ENCODE data around the gene ELANE. TPM values are rescaled to one million over a fixed set of nuclear protein-coding genes. Genes with fewer than 3 reads are reported as not detected.

The ELANE gene
- total and polyA plus RNA-seq, 4 donors = 0.17 to 37.4 (median 1.8) TPM

- Histone ChIP-seq H3K27ac (ENCODE audit: low read depth in 1 of 2, low read length in 2 of 2) (no peak overlapping the region), H3K36me3 (ENCODE audit: control insufficient read depth in 4 of 4, insufficient read depth in 3 of 4, low read depth in 1 of 4, low read length in 3 of 4) (peaks cover 0 to 35% (median 10%) of the 10 kb centered on the region in 4 donors), H3K27me3 (ENCODE audit: control insufficient read depth in 4 of 4, insufficient read depth in 4 of 4, low read length in 3 of 4) (no peaks in the 10 kb centered on the region), H3K4me3 (ENCODE audit: low read depth in 1 of 3, low read length in 3 of 3) (no peak overlapping the region), H3K4me1 (ENCODE audit: control insufficient read depth in 4 of 4, insufficient read depth in 4 of 4, low read length in 3 of 4) (peaks cover 0 to 5% (median 2%) of the 10 kb centered on the region in 4 donors), H3K9ac (ENCODE audit: low read depth in 1 of 2, low read length in 2 of 2) (no peak overlapping the region), H3K9me3 (ENCODE audit: control insufficient read depth in 4 of 4, low read length in 3 of 4) (no peaks in the 10 kb centered on the region)
- DNase-seq (ENCODE audit: low spot score) = no peak
- TF ChIP-seq FOXA1 (IDR thresholded peaks at IDR 0.05) (no peak), MAX (IDR thresholded peaks at IDR 0.05) (no peak), REST (IDR thresholded peaks at IDR 0.05) (no peak), EGR1 (IDR thresholded peaks at IDR 0.05; ENCODE audit: low read depth in 2 of 2) (no peak), NR2F2 (IDR thresholded peaks at IDR 0.05) (no peak), CTCF (IDR thresholded peaks at IDR 0.05; ENCODE audit: low read depth, low read length, missing input control) (no peak), SP1 (IDR thresholded peaks at IDR 0.05) (no peak), JUND (IDR thresholded peaks at IDR 0.05) (no peak), RXRA (IDR thresholded peaks at IDR 0.05) (no peak), GABPA (IDR thresholded peaks at IDR 0.05 in 1 of 2, conservative IDR thresholded peaks at IDR 0.05 in 1 of 2) (no peak), ZBTB33 (IDR thresholded peaks at IDR 0.05) (no peak), ATF3 (IDR thresholded peaks at IDR 0.05) (no peak)
- WGBS = 96% methylated on average over 34 of the region's 34 CpGs
Observed at GRCh38 chr19:868458-869244, 16.5 kb downstream of the ELANE start.
